OCI-LY3 (cell line): Measurements from ENCODE around the gene LRRC4C.

Experiments used
- H2AFZ ChIP-seq: fragments of 200-600, 300-600 bp; shearing (Covaris generic); 2 replicates; pipeline ENCODE4 v1.6.0; 2014; ENCODE audit warnings: antibody characterized with exemption, low read depth, low read length
- H3K27ac ChIP-seq: fragments of 200-600, 300-600 bp; sonication (generic); 2 replicates; pipeline ENCODE4 v1.5.1; 2014; ENCODE audit warnings: mild to moderate bottlenecking, low read length, moderate library complexity, mixed read lengths
- H3K27me3 ChIP-seq: fragments of 200-600, 300-600 bp; sonication (generic); 2 replicates; pipeline ENCODE4 v1.6.1; 2014; ENCODE audit warnings: low read depth, low read length, mixed read lengths
- H3K36me3 ChIP-seq: fragments of 200-600, 300-600 bp; sonication (generic); replicated peaks from 2 replicates; pipeline ENCODE3; 2014; ENCODE audit warnings: low read depth, low read length, mixed read lengths
- H3K4me1 ChIP-seq: fragments of 300-600, 200-600 bp; sonication (generic); 2 replicates; pipeline ENCODE4 v1.6.1; 2014; ENCODE audit warnings: low read length, mixed read lengths
- H3K4me2 ChIP-seq: fragments of 200-600, 300-600 bp; sonication (generic); 2 replicates; pipeline ENCODE4 v1.6.1; 2014; ENCODE audit warnings: low read length, mixed read lengths
- H3K4me3 ChIP-seq: fragments of 300-600, 200-600 bp; sonication (generic); 2 replicates; pipeline ENCODE4 v1.5.1; 2014; ENCODE audit warnings: antibody characterized with exemption, mild to moderate bottlenecking, low read length, moderate library complexity
- H3K79me2 ChIP-seq: fragments of 300-600, 200-600 bp; shearing (Covaris generic); 2 replicates; pipeline ENCODE4 v1.6.1; 2014; ENCODE audit warnings: mild to moderate bottlenecking, low read length, mixed read lengths
- H3K9ac ChIP-seq: fragments of 300-600, 200-600 bp; shearing (Covaris generic); 2 replicates; pipeline ENCODE4 v1.6.0; 2014; ENCODE audit warnings: mild to moderate bottlenecking, low read length, moderate library complexity
- H3K9me3 ChIP-seq: fragments of 200-600, 300-600 bp; shearing (Covaris generic); 2 replicates; pipeline ENCODE4 v1.6.1; 2014; ENCODE audit warnings: low read length, mixed read lengths; ENCODE audit not compliant: insufficient read depth
- H4K20me1 ChIP-seq: fragments of 200-600, 300-600 bp; sonication (generic); 2 replicates; pipeline ENCODE4 v1.6.1; 2016; ENCODE audit warnings: low read length, mixed read lengths; ENCODE audit not compliant: insufficient read depth
- EZH2phosphoT487 ChIP-seq: fragments of 200-600 bp; shearing (Covaris generic); IDR thresholded peaks from 2 replicates; pipeline ENCODE4 v1.6.1; 2018; ENCODE audit warnings: antibody characterized with exemption, mixed run types, low read depth
- TF ChIP-seq, protein P1 (sequence below): fragments of 200-600, 300-600 bp; sonication (generic); IDR thresholded peaks from 2 replicates; pipeline ENCODE4 v1.5.1; 2014; ENCODE audit warnings: antibody characterized with exemption, low read length, low read depth

The LRRC4C gene

DNA sequence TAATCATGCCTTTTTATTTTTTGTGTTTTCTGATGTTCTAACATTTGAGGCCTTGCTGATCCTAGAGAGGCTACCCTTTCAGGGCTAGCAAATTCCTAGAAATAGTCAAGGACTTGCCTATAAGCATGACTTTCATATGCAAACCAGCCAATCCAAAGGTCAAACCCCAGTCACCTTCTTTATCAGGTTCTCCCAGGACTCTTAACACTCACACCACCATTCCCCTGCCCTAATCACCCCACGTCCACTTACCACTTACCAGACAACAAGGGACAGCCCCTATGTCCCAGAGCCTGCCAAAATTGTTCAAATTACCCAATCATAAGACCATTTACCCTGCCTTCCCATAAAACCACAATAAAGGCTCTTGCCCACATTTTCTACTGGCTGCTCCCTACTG, 1339.8 kb downstream of the LRRC4C start:
- no peaks in the 10 kb centered on the region for H3K79me2 ChIP-seq
- no peak overlapping the region for H3K27ac ChIP-seq
- H3K27me3 ChIP-seq, result no peaks in the 10 kb centered on the region
- no peaks in the 10 kb centered on the region for H3K4me1 ChIP-seq
- H3K9me3 ChIP-seq, result no peaks in the 10 kb centered on the region
- TF ChIP-seq EZH2phosphoT487, result no peak
- TF ChIP-seq, protein P1, sequence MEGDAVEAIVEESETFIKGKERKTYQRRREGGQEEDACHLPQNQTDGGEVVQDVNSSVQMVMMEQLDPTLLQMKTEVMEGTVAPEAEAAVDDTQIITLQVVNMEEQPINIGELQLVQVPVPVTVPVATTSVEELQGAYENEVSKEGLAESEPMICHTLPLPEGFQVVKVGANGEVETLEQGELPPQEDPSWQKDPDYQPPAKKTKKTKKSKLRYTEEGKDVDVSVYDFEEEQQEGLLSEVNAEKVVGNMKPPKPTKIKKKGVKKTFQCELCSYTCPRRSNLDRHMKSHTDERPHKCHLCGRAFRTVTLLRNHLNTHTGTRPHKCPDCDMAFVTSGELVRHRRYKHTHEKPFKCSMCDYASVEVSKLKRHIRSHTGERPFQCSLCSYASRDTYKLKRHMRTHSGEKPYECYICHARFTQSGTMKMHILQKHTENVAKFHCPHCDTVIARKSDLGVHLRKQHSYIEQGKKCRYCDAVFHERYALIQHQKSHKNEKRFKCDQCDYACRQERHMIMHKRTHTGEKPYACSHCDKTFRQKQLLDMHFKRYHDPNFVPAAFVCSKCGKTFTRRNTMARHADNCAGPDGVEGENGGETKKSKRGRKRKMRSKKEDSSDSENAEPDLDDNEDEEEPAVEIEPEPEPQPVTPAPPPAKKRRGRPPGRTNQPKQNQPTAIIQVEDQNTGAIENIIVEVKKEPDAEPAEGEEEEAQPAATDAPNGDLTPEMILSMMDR, result no peak
- H3K4me2 ChIP-seq, result no peak overlapping the region
- H2AFZ ChIP-seq, result no peak overlapping the region
- no peak overlapping the region for H3K9ac ChIP-seq
- H4K20me1 ChIP-seq, result no peaks in the 10 kb centered on the region
- H3K4me3 ChIP-seq, result no peak overlapping the region
- no peaks in the 10 kb centered on the region for H3K36me3 ChIP-seq

DNA sequence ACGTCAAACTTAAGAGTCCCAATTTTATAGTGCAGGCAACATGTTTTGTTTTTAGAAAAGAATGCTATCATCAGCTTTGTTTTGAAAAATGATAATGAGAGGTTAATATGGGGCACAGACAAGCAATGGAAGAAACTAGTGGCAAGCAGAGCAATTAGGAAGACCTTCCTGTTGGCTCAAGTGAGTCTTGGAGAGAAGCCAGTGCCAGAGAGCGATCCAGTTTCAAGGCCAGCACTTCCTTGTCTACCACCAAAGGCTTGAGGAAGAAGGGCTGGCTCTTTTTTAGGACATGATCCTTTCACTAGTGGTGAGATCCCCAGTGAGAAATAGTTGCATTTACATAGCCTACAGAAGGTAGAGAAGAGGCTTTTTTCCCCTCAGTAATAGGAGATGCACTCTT, 1340.7 kb downstream of the LRRC4C start:
- Histone ChIP-seq H2AFZ (no peak overlapping the region), H3K4me2 (no peak overlapping the region), H4K20me1 (no peaks in the 10 kb centered on the region), H3K36me3 (no peaks in the 10 kb centered on the region), H3K27me3 (no peaks in the 10 kb centered on the region), H3K27ac (no peak overlapping the region), H3K9me3 (no peaks in the 10 kb centered on the region), H3K4me1 (no peaks in the 10 kb centered on the region), H3K4me3 (no peak overlapping the region), H3K9ac (no peak overlapping the region), H3K79me2 (no peaks in the 10 kb centered on the region)
- TF ChIP-seq, protein P1, result no peak
- no peak for TF ChIP-seq EZH2phosphoT487

DNA sequence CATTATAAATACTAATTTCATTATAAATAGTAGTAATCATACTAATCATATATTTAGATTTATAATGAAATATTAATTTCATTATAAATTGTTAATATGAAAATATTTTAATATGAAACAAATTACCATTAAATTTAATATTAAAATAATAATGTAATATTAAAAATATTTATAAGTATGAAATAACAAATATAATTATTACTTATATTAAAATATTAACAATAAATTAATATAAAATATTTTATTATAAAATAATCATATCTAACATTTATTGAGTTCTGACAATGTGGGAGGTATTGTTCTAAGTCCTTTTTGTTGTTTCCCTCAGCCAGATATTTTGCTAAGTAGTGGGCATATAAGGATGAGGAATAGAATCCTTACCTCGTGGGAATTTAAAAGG, 1341.4 kb downstream of the LRRC4C start:
- no peaks in the 10 kb centered on the region for H4K20me1 ChIP-seq
- H3K27me3 ChIP-seq, result no peaks in the 10 kb centered on the region
- H3K79me2 ChIP-seq, result no peaks in the 10 kb centered on the region
- no peak overlapping the region for H2AFZ ChIP-seq
- no peak overlapping the region for H3K9ac ChIP-seq
- no peak overlapping the region for H3K27ac ChIP-seq
- no peak for TF ChIP-seq EZH2phosphoT487
- TF ChIP-seq, protein P1, result no peak
- H3K4me1 ChIP-seq, result no peaks in the 10 kb centered on the region
- no peak overlapping the region for H3K4me2 ChIP-seq
- H3K36me3 ChIP-seq, result no peaks in the 10 kb centered on the region
- no peak overlapping the region for H3K4me3 ChIP-seq
- no peaks in the 10 kb centered on the region for H3K9me3 ChIP-seq

DNA sequence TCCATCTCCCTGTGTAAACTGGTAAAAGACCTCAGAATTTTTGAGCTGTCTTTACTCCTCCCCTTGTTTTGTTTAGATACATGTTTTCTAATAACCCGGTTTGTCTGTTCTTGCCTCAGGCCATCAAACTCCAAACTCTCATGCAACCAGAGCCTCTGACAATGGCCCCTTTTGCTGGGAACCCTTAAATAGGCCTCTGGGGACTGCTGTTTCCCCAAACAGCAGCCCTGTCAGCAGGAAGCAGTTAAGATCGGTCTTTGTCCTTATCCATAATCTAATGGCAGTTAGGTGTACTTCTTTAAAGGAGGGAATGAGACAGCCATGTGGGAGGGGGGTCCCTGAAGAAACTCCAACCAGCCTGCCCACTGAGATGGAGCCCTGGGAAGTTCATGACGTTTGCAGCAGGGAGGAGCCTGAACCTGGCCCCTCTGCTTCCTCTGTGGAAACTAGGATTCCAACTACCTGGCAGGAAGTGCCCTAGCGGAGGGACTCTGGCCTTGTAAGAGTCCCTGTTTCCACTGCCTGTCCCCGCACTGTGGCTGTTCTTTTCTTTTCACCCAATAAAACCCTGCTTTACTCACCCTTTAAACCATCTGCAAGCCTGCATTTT, 1354.4 kb downstream of the LRRC4C start:
- no peak for TF ChIP-seq EZH2phosphoT487
- TF ChIP-seq, protein P1, result no peak

More for the DNA sequence above, 1354.4 kb downstream of the LRRC4C start:
- no peaks in the 10 kb centered on the region for H4K20me1 ChIP-seq
- H3K4me3 ChIP-seq, result no peak overlapping the region
- no peak overlapping the region for H3K27ac ChIP-seq
- H3K4me2 ChIP-seq, result no peak overlapping the region
- no peak overlapping the region for H3K9ac ChIP-seq
- H3K27me3 ChIP-seq, result no peaks in the 10 kb centered on the region
- no peaks in the 10 kb centered on the region for H3K4me1 ChIP-seq
- H3K79me2 ChIP-seq, result no peaks in the 10 kb centered on the region
- H3K9me3 ChIP-seq, result 0 out of 2 replicates have a peak, but pooled peaks cover 5% of the 10 kb centered on the region
- no peak overlapping the region for H2AFZ ChIP-seq
- no peaks in the 10 kb centered on the region for H3K36me3 ChIP-seq
